B cell (primary cell): ENCODE results near the gene ARHGAP33. TPM values are rescaled to one million over a fixed set of nuclear protein-coding genes. Genes with fewer than 3 reads are reported as not detected.

Experiments used
- ATAC-seq: fragments of 200-7000 bp; cut with Tn5 transposase; one replicate; pipeline ENCODE4 v1.10.0; 2021; ENCODE audit warnings: low read depth, mild to moderate bottlenecking, moderate number of reproducible peaks, moderate library complexity
- CTCF ChIA-PET: fragments of 350-600 bp; sonication (Branson Sonifier 250); formaldehyde crosslinking; loops from one replicate; lab custom pipeline; 2021; ENCODE audit warnings: antibody characterized with exemption, inconsistent platforms; lab: Charles Lee
- POLR2A ChIA-PET: fragments of 350-600 bp; sonication (Branson Sonifier 250); formaldehyde crosslinking; loops from one replicate; lab custom pipeline; 2021; ENCODE audit warnings: antibody characterized with exemption; lab: Charles Lee
- DNase-seq: peaks from one replicate; pipeline ENCODE4 v3.0.0; 2013
- H2AFZ ChIP-seq: 2 replicates; pipeline ENCODE4 v1.6.1; 2012; ENCODE audit warnings: mild to moderate bottlenecking, low read depth, low read length; ENCODE audit not compliant: insufficient read depth, poor library complexity, severe bottlenecking
- H3K27ac ChIP-seq, 2 donors: 1 replicate in 1 of 2; 2 replicates in 1 of 2; pipeline ENCODE4 v1.5.1; 2012 to 2013; ENCODE audit warnings: low read length in 2 of 2, mild to moderate bottlenecking in 2 of 2, moderate library complexity in 1 of 2
- H3K27me3 ChIP-seq, 4 experiments: fragments of 200-600 bp in 1 of 4; sonication (generic) in 1 of 4; replicated peaks in 1 of 4; 1 replicate in 2 of 4; 2 replicates in 2 of 4; pipeline versions ENCODE4 v1.6.1 to v1.7.0; 2013 to 2016; ENCODE audit warnings: low read length in 3 of 4, mild to moderate bottlenecking in 2 of 4, mixed read lengths in 1 of 4, moderate library complexity in 1 of 4; ENCODE audit not compliant: insufficient read depth in 4 of 4, control insufficient read depth in 3 of 4; ENCODE audit errors: control extremely low read depth in 1 of 4
- H3K36me3 ChIP-seq, 2 experiments: replicated peaks in 1 of 2; 1 replicate in 1 of 2; 2 replicates in 1 of 2; pipeline versions ENCODE4 v1.6.1 to v1.7.1; 2013; ENCODE audit warnings: low read length in 1 of 2; ENCODE audit not compliant: insufficient read depth in 2 of 2, control insufficient read depth in 1 of 2; ENCODE audit errors: control extremely low read depth in 1 of 2, extremely low read depth in 1 of 2
- H3K4me1 ChIP-seq, 2 donors: fragments of 200-600 bp in 1 of 2; sonication (generic) in 1 of 2; 1 replicate in 1 of 2; 2 replicates in 1 of 2; pipeline versions ENCODE4 v1.5.1 to v1.6.1; 2013 to 2017; ENCODE audit warnings: low read length in 2 of 2; ENCODE audit not compliant: control insufficient read depth in 2 of 2, insufficient read depth in 2 of 2
- H3K4me2 ChIP-seq: replicated peaks from 2 replicates; pipeline ENCODE3; 2012; ENCODE audit warnings: mild to moderate bottlenecking, low read depth, low read length; ENCODE audit not compliant: poor library complexity, severe bottlenecking
- H3K4me3 ChIP-seq, 5 experiments: fragments of 200-600 bp in 1 of 5; sonication (generic) in 1 of 5; 1 replicate in 3 of 5; 2 replicates in 2 of 5; pipeline versions ENCODE4 v1.5.1 to v1.7.0; 2011 to 2016; ENCODE audit warnings: low read length in 4 of 5, mild to moderate bottlenecking in 4 of 5, low read depth in 2 of 5, control low read depth in 1 of 5, moderate library complexity in 1 of 5; ENCODE audit not compliant: insufficient read depth in 1 of 5; ENCODE audit errors: control extremely low read depth in 1 of 5, extremely low read depth in 1 of 5
- H3K79me2 ChIP-seq: fragments of 200-600 bp; sonication (generic); one replicate; pipeline ENCODE4 v1.6.0; 2016; ENCODE audit warnings: low read length; ENCODE audit not compliant: control insufficient read depth, insufficient read depth
- H3K9ac ChIP-seq: fragments of 200-600 bp; sonication (generic); 2 replicates; pipeline ENCODE4 v1.6.1; 2017; ENCODE audit warnings: mild to moderate bottlenecking, low read length, moderate library complexity
- H3K9me3 ChIP-seq, 3 donors: one replicate each; pipeline versions ENCODE4 v1.6.1 to v1.7.1; 2013; ENCODE audit warnings: low read length in 2 of 3; ENCODE audit not compliant: control insufficient read depth in 2 of 3, insufficient read depth in 1 of 3; ENCODE audit errors: control extremely low read depth in 1 of 3
- H4K20me1 ChIP-seq: 2 replicates; pipeline ENCODE4 v1.6.0; 2012; ENCODE audit warnings: mild to moderate bottlenecking, low read length; ENCODE audit not compliant: insufficient read depth, control insufficient read depth, poor library complexity, severe bottlenecking
- H3K27ac Mint-ChIP-seq: one replicate; pipeline ENCODE4 v1.8.0; 2021; ENCODE audit warnings: mixed read lengths
- H3K27me3 Mint-ChIP-seq: one replicate; pipeline ENCODE4 v1.8.0; 2021; ENCODE audit warnings: mixed read lengths
- H3K4me1 Mint-ChIP-seq: one replicate; pipeline ENCODE4 v1.8.0; 2021; ENCODE audit warnings: mixed read lengths
- H3K4me3 Mint-ChIP-seq: one replicate; pipeline ENCODE4 v1.8.0; 2021; ENCODE audit warnings: mixed read lengths
- H3K9me3 Mint-ChIP-seq: one replicate; pipeline ENCODE4 v1.8.0; 2022; ENCODE audit warnings: mixed read lengths; ENCODE audit not compliant: insufficient read depth
- EZH2 ChIP-seq: IDR thresholded peaks from 2 replicates; pipeline ENCODE4 v1.6.1; 2012; ENCODE audit warnings: borderline replicate concordance, low read depth, mild to moderate bottlenecking, moderate library complexity, low read length; ENCODE audit not compliant: insufficient read depth, poor library complexity, severe bottlenecking
- WGBS: methylation state at CpG from one replicate; pipeline ENCODE4 v1.1.5; 2013; ENCODE audit warnings: missing lambda C conversion rate; ENCODE audit not compliant: insufficient coverage; 5-methylcytosine and 5-hydroxymethylcytosine counted together
- intact Hi-C: fragments of 100-400 bp; cut with micrococcal nuclease; formaldehyde crosslinking; loops from one replicate; pipeline ENCODE4 v1.10.0; 2022
- polyA plus RNA-seq: library from polyadenylated mRNA; depleted of rRNA; stranded (reverse); fragments of >200 nt; gene quantifications from 2 replicates; pipeline ENCODE4 v1.2.3, GENCODE V29; 2012
- total RNA-seq, 2 donors: library from RNA; stranded (reverse); fragments of 120-200 nt in 1 of 2; gene quantifications; 1 replicate in 1 of 2; 2 replicates in 1 of 2; pipeline versions ENCODE4 v1.2.3 to v1.2.4, GENCODE V29; 2013 to 2022
- TF ChIP-seq, protein P1 (sequence below): fragments of 200-600 bp; IDR thresholded peaks from one replicate; pipeline ENCODE4 v1.8.0; 2022; ENCODE audit warnings: antibody characterized with exemption, mild to moderate bottlenecking

The ARHGAP33 gene
- total and polyA plus RNA-seq, 2 donors (not counting 1 experiment from before 2014, with no cell fraction given), result 18.2 to 27.8 TPM

DNA sequence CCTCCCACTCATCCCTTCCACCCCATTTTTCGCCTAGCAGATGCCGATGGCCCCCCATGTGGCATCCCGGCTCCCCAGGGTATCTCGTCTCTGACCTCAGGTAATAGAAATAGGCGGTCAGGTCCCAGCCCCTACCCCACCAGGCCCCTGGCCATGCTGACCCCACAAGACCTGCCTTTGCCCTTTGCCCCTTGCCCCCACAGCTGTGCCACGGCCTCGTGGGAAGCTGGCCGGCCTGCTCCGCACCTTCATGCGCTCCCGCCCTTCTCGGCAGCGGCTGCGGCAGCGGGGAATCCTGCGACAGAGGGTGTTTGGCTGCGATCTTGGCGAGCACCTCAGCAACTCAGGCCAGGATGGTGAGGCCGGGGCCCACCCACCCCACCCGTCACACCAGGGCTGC, 5.4 kb downstream of the ARHGAP33 start:
- Histone ChIP-seq H3K27ac (no peak overlapping the region), H3K79me2 (peaks cover 4% of the 10 kb centered on the region), H3K27me3 (no peaks in the 10 kb centered on the region), H3K4me3 (no peak overlapping the region), H3K36me3 (peaks cover 0 to 5% of the 10 kb centered on the region in 2 experiments), H4K20me1 (no peaks in the 10 kb centered on the region), H3K4me2 (no peak overlapping the region), H3K9ac (no peak overlapping the region), H3K9me3 (no peaks in the 10 kb centered on the region), H2AFZ (no peak overlapping the region), H3K4me1 (peaks cover 6 to 8% of the 10 kb centered on the region in 2 donors)
- ChIA-PET POLR2A (no interaction called here), CTCF (no interaction called here)
- TF ChIP-seq, protein P1, sequence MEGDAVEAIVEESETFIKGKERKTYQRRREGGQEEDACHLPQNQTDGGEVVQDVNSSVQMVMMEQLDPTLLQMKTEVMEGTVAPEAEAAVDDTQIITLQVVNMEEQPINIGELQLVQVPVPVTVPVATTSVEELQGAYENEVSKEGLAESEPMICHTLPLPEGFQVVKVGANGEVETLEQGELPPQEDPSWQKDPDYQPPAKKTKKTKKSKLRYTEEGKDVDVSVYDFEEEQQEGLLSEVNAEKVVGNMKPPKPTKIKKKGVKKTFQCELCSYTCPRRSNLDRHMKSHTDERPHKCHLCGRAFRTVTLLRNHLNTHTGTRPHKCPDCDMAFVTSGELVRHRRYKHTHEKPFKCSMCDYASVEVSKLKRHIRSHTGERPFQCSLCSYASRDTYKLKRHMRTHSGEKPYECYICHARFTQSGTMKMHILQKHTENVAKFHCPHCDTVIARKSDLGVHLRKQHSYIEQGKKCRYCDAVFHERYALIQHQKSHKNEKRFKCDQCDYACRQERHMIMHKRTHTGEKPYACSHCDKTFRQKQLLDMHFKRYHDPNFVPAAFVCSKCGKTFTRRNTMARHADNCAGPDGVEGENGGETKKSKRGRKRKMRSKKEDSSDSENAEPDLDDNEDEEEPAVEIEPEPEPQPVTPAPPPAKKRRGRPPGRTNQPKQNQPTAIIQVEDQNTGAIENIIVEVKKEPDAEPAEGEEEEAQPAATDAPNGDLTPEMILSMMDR, result no peak
- TF ChIP-seq EZH2, result no peak
- no peak overlapping the region for H3K4me3 Mint-ChIP-seq
- H3K27me3 Mint-ChIP-seq, result no peaks in the 10 kb centered on the region
- WGBS, result 97% methylated on average over 18 of the region's 20 CpGs
- H3K27ac Mint-ChIP-seq, result no peak overlapping the region
- H3K4me1 Mint-ChIP-seq, result peaks cover 2% of the 10 kb centered on the region
- no peak for ATAC-seq
- intact Hi-C loops, result no loop called here
- DNase-seq, result no peak
- no peaks in the 10 kb centered on the region for H3K9me3 Mint-ChIP-seq

DNA sequence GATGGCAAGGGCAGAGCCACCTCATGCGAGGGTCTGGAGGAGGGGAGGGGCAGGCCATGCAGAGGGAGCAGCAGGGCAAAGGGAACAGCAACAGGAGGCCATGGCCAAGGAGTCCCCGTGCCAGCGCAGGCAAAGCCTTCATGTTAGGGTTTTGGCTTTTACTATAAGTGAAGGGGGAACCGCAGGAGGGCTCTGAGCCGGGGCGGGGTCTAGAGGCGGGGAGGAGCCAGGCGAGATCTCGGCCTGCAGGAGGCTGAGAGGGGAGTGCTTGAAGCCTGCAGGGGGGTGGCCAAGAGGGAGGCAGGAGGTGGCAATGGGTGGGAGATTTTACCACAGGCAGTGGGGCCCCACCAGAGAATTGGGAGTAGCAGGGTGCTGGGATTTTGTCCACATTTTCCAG, 6.3 kb downstream of the ARHGAP33 start:
- H3K4me1 ChIP-seq, result no peaks in the 10 kb centered on the region
- H3K9me3 ChIP-seq, result no peaks in the 10 kb centered on the region
- H3K27me3 Mint-ChIP-seq, result no peaks in the 10 kb centered on the region
- no peaks in the 10 kb centered on the region for H3K9me3 Mint-ChIP-seq
- H3K36me3 ChIP-seq, result peaks cover 0 to 5% of the 10 kb centered on the region in 2 experiments
- H2AFZ ChIP-seq, result no peak overlapping the region
- H3K27ac ChIP-seq, result no peak overlapping the region
- POLR2A ChIA-PET, result no interaction called here
- CTCF ChIA-PET, result no interaction called here
- H4K20me1 ChIP-seq, result no peaks in the 10 kb centered on the region
- TF ChIP-seq EZH2, result no peak
- TF ChIP-seq, protein P1, result no peak
- WGBS, result 97% methylated on average over 6 of the region's 9 CpGs
- H3K27me3 ChIP-seq, result no peaks in the 10 kb centered on the region
- no peak for ATAC-seq
- DNase-seq, result no peak
- H3K27ac Mint-ChIP-seq, result no peak overlapping the region
- H3K79me2 ChIP-seq, result no peaks in the 10 kb centered on the region
- intact Hi-C loops, result no loop called here
- H3K4me1 Mint-ChIP-seq, result no peaks in the 10 kb centered on the region
- H3K4me2 ChIP-seq, result no peak overlapping the region
- H3K4me3 Mint-ChIP-seq, result no peak overlapping the region
- H3K9ac ChIP-seq, result no peak overlapping the region
- H3K4me3 ChIP-seq, result no peak overlapping the region
